HG03558 (cell line): ENCODE results near the gene MAG.

Source experiments
- ATAC-seq: cut with Tn5 transposase; IDR thresholded peaks from one replicate; pipeline ENCODE4 v1.9.1; 2021; ENCODE audit warnings: moderate number of reproducible peaks; ENCODE audit not compliant: unreplicated experiment; ENCODE audit errors: extremely low read depth

MAG gene

DNA sequence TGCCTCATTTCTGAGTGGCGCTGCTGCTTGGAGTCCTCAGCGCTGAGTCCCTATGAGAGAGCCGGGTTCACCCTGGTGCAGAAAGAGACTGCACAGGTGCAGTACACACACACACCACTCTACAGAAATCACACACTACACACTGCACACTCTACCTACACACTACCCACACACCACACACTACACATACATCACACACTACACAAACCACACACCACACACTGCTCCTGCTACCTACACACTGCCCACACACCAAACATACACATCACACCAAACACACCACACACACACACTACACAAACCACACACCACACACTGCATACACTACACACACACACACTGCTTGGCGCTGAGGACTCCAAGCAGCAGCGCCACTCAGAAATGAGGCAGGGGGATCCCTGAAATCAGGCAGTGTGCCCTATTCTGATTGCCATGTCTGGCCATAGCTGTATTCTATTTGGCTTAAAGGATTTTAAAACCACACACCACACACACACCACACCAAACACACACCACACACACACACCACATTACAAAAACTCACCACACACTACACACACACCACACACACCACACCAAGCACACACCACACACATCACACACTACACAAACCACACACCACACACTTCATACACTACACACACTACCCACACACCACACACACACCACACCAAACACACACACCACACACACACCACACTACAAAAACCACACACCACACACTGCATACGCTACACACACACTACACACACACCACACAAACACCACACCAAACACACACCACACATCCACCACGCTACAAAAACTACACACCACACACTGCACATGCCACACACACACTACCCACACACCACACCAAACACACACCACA lies 4.9 kb downstream of the MAG start:
- ATAC-seq, result no peak

DNA sequence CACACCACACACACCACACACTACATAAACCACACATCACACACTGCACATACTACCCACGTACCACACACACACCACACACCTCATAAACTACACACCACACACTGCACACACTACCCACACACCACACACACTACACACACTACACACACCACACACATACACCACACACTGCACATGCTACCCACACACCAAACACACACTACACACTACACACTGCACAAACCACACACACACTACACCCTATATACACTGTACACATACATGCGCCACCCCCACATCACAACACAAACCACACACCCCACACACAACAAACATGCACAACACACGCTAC lies 5.5 kb downstream of the MAG start:
- no peak for ATAC-seq

GRCh38 chr19:35297922-35298321 lies 6.0 kb downstream of the MAG start:
- no peak for ATAC-seq

- ATAC-seq, result no peak
These were observed 6.6 kb downstream of the MAG start for GRCh38 chr19:35298561-35298972.

- ATAC-seq, result no peak
These were observed 7.8 kb downstream of the MAG start for GRCh38 chr19:35299523-35300338.

DNA sequence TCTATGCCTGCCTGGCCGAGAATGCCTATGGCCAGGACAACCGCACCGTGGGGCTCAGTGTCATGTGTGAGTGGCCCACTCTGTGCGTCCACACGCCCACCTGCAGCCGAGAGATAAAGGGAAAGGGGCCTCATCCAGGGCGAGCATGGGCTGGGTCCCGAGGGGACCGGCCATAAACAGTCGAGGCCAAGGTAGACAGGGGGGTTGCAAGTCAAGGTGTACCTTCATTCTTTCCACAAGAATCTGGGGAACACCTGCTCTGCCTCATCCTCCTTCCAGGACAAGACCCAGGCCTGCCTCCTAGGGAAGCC lies 8.3 kb downstream of the MAG start:
- no peak for ATAC-seq

DNA sequence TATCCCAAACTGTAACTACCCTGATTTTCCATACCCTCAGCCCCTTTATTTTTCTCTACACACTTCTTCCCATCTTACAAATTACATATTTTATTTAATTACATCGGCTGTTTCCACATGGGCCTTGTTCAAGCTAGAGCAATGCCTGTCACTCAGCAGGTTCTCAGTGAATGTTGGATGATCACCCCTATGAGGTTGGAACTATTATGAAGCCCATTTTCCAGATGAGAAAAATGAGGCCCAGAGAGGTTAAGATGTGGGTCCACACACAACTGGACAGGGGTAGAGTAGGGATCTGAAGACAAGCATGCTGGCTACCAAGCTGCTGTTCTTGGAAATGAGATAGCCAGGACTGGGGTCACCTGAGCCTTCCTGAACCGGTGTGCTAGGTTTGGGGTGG lies 10.0 kb downstream of the MAG start:
- no peak for ATAC-seq

- no peak for ATAC-seq
These were observed 10.5 kb downstream of the MAG start for GRCh38 chr19:35302446-35302845.

DNA sequence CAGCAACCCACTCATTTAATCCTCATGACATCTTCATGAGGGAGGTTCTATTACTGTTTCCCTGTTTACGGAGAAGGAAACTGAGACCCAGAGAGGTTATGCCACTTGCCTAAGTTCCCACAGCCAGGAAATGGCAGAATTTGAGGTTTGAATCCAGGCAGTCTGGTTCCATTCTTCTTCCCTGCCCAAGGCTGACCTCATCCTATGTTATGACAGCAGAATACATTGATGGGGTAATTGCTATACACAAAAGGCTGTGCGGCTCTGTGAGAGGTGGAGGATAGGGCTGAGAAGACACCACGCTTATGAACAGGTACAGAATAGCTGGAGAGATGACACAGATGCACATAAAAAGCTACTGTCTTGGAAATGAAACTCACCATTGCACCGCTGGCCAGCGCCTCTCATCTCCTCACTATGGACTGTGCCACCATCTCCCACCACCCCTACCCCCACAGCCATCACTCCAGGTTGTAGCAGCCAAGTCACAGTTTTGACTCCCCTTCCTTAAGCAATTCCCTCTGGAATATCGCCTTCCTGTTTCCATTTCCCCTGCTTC lies 11.5 kb downstream of the MAG start:
- ATAC-seq, result no peak

DNA sequence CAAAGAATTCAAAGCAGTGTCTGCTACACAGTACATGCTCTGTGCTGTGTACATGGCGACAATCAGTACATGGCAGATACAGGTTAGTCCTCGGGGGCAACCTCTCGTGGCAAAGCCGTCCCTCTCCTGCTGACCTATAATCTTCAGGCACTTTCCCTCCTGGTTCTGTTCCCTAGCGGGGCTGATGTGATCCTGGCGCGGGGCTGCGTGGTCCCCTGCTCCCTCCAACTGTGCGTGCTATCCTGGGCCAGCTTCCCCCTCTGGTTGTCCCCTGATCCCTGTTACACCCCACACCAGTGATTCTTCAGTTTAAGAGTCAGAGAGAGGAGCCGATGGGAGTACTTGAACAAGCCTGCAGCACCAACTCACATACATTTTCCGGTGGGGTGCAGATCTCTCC lies 12.1 kb downstream of the MAG start:
- no peak for ATAC-seq

DNA sequence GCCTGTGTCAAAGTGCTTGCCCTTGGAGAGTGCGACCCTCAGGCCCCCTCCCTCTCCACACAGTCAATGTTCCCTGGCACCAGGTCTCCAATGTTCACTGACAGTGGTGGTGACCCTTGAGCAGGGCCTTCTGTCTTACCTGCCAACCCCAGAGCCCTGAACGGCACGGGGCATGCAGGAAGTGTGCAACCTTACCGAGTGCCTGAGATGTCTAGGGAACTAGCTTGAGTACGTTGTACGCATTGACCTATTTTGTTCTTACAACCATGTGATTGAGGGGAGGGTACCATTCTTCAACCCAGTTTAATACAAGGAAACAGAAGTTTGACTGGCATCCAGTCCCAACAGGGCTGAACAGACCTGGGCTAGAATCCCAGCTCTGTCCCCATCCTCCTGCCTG lies 13.2 kb downstream of the MAG start:
- no peak for ATAC-seq

- ATAC-seq, result no peak
These were observed 14.7 kb downstream of the MAG start for GRCh38 chr19:35306473-35307246.

DNA sequence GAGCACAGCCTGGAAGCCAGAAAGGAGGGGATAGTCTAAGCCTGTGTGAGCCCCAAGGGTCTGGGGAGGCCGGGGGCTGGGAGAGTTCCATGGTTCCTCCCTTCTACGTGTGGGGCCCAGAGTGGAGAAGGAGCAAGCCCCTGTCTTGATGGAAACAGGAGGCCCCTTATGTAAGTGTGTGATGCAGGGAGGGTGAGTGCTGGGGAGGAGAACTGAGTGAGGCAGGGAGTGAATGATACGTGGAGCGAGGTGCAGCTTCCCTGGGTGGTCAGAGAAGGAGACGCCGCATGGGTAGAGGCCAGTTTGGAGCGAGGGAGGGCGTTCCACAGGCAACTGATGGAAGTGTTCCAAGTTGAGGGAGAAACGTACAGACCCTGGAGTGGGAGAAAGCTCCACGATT lies 16.0 kb downstream of the MAG start:
- ATAC-seq, result no peak

- no peak for ATAC-seq
These were observed 16.9 kb downstream of the MAG start for GRCh38 chr19:35308910-35309309.

DNA sequence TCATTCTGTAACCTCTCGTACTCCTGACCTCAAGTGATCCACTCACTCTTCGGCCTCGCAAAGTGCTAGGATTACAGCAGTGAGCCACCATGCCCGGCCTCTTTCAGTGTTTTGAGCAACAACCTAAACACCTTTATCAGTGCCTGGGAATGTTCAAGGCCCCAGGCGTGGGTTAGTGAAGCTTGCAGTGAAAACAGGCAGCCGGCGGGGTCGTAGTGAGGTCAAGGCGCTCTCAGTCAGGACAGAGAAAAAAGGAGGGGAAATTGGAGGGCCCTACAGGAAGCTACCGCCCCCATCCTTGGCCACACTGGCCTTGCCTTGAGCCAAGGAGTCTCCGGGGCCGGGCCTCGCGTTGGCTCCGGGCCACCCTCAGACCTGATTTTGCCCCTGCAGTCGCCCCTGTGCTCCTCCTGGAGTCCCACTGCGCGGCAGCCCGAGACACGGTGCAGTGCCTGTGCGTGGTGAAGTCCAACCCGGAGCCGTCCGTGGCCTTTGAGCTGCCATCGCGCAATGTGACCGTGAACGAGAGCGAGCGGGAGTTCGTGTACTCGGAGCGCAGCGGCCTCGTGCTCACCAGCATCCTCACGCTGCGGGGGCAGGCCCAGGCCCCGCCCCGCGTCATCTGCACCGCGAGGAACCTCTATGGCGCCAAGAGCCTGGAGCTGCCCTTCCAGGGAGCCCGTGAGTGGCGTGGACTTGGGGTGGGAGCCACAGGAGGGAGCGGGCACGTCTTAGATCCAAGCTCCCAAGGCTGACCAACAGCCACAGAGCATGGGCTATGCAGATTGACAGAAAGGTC lies 17.7 kb downstream of the MAG start:
- ATAC-seq, result no peak

GRCh38 chr19:35310331-35310730 lies 18.4 kb downstream of the MAG start:
- ATAC-seq, result no peak

DNA sequence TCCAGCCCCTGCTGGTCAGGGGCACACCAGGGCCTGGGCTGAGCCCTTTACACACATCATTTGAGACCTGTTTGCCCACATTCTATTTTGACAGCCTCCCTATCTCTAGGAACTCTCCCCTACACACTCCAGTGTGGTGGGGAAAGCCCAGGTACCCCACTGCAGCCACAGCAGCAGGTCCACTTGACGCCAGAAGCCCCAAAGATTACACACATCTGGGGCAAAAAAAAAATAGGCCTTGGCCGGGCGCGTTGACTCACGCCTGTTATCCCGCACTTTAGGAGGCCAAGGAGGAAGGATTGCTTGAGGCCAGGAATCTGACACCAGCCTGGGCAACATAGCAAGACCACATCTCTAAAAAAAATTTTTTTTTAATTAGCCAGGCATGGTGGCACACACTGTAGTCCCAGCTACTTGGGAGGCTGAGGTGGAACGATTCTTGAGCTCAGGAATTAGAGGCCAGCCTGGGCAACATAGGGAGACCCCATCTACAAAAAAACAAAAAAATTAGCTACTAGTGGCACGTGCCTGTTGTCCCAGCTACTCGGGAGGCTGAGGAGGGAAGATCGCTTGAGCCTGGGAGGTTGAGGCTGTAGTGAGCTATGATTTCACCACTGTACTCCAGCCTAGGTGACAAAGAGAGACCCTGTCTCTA lies 19.0 kb downstream of the MAG start:
- no peak for ATAC-seq

- ATAC-seq, result no peak
These were observed 20.1 kb downstream of the MAG start for GRCh38 chr19:35311901-35312665.

- no peak for ATAC-seq
These were observed 21.6 kb downstream of the MAG start for GRCh38 chr19:35313587-35313986.
